SKM-1 (cell line): ENCODE measurements around the gene ASS1.

Experiments
- DNase-seq: peaks from one replicate; lab custom pipeline; 2025; ENCODE audit not compliant: unreplicated experiment; lab: John Stamatoyannopoulos, UW

Gene ASS1

GRCh38 chr9:130452835-130453234, 8.1 kb downstream of the ASS1 start:
- no peak for DNase-seq

- DNase-seq = no peak
Observed at GRCh38 chr9:130453487-130453886, 8.7 kb downstream of the ASS1 start.

- no peak for DNase-seq
Observed at GRCh38 chr9:130454096-130454811, 9.5 kb downstream of the ASS1 start.

GRCh38 chr9:130454812-130455325, 10.1 kb downstream of the ASS1 start:
- DNase-seq = no peak

GRCh38 chr9:130458027-130458803, 13.5 kb downstream of the ASS1 start:
- no peak for DNase-seq

GRCh38 chr9:130458804-130459067, 14.0 kb downstream of the ASS1 start:
- no peak for DNase-seq

- DNase-seq = no peak
Observed at GRCh38 chr9:130459151-130459550, 14.4 kb downstream of the ASS1 start.

- DNase-seq = no peak
Observed at GRCh38 chr9:130459941-130460669, 15.3 kb downstream of the ASS1 start.

GRCh38 chr9:130461218-130461630, 16.5 kb downstream of the ASS1 start:
- DNase-seq = peak; percentile 17

- no peak for DNase-seq
Observed at GRCh38 chr9:130461731-130462130, 17.0 kb downstream of the ASS1 start.

GRCh38 chr9:130462685-130463540, 18.2 kb downstream of the ASS1 start:
- DNase-seq = no peak

GRCh38 chr9:130463763-130464745, 19.3 kb downstream of the ASS1 start:
- DNase-seq = no peak

- DNase-seq = no peak
Observed at GRCh38 chr9:130465383-130466096, 20.8 kb downstream of the ASS1 start.

- DNase-seq = no peak
Observed at GRCh38 chr9:130466537-130467217, 21.9 kb downstream of the ASS1 start.

- no peak for DNase-seq
Observed at GRCh38 chr9:130467316-130467715, 22.6 kb downstream of the ASS1 start.

GRCh38 chr9:130468566-130468965, 23.8 kb downstream of the ASS1 start:
- DNase-seq = no peak

GRCh38 chr9:130470269-130470668, 25.5 kb downstream of the ASS1 start:
- no peak for DNase-seq

GRCh38 chr9:130470950-130471349, 26.2 kb downstream of the ASS1 start:
- no peak for DNase-seq
